Mesenteric fat pad (tissue), 1 donor: Measurements from ENCODE around the gene NAV2. TPM values are rescaled to one million over a fixed set of nuclear protein-coding genes. Genes with fewer than 3 reads are reported as not detected.

Source experiments
- DNase-seq: peaks from one replicate; pipeline ENCODE4 v3.0.0-alpha.2; 2020; ENCODE audit warnings: low spot score
- total RNA-seq: library from RNA; stranded (reverse); fragmentation: NEBNext Ultra II Directional; extraction: Animal tissue kit (Norgen Biotek cat#: 25700); gene quantifications from one replicate; pipeline ENCODE4 v1.2.1, GENCODE V29; 2021
- donor health status: DM: yes; HTN: yes; CAD: no.

Gene NAV2
- total RNA-seq, 1 donor from 2014 or later: 13.7 TPM

- no peak for DNase-seq
These were observed 258.3 kb downstream of the NAV2 start for GRCh38 chr11:19970944-19971343.

GRCh38 chr11:19972091-19972490 is 259.5 kb downstream of the NAV2 start:
- no peak for DNase-seq

GRCh38 chr11:19972651-19973050 is 260.0 kb downstream of the NAV2 start:
- no peak for DNase-seq

GRCh38 chr11:19973136-19973635 is 260.5 kb downstream of the NAV2 start:
- no peak for DNase-seq

- DNase-seq: no peak
These were observed 262.2 kb downstream of the NAV2 start for GRCh38 chr11:19974886-19975285.

GRCh38 chr11:19975414-19975990 is 262.9 kb downstream of the NAV2 start:
- no peak for DNase-seq

- no peak for DNase-seq
These were observed 263.8 kb downstream of the NAV2 start for GRCh38 chr11:19976281-19976941.

GRCh38 chr11:19977941-19978340 is 265.3 kb downstream of the NAV2 start:
- no peak for DNase-seq

- DNase-seq: no peak
These were observed 266.3 kb downstream of the NAV2 start for GRCh38 chr11:19978668-19979518.

GRCh38 chr11:19979519-19979845 is 266.8 kb downstream of the NAV2 start:
- DNase-seq: no peak

- no peak for DNase-seq
These were observed 267.8 kb downstream of the NAV2 start for GRCh38 chr11:19980388-19980787.

GRCh38 chr11:19980957-19981669 is 268.5 kb downstream of the NAV2 start:
- no peak for DNase-seq

- no peak for DNase-seq
These were observed 270.3 kb downstream of the NAV2 start for GRCh38 chr11:19982774-19983495.

- DNase-seq: no peak
These were observed 271.6 kb downstream of the NAV2 start for GRCh38 chr11:19984048-19984742.

- no peak for DNase-seq
These were observed 272.5 kb downstream of the NAV2 start for GRCh38 chr11:19985111-19985510.

- DNase-seq: no peak
These were observed 274.7 kb downstream of the NAV2 start for GRCh38 chr11:19987331-19987801.

- DNase-seq: no peak
These were observed 276.0 kb downstream of the NAV2 start for GRCh38 chr11:19988598-19988997.

GRCh38 chr11:19989191-19989590 is 276.6 kb downstream of the NAV2 start:
- DNase-seq: no peak

GRCh38 chr11:19992162-19992561 is 279.5 kb downstream of the NAV2 start:
- no peak for DNase-seq

GRCh38 chr11:19992998-19993397 is 280.4 kb downstream of the NAV2 start:
- no peak for DNase-seq
